HEK293 (cell line): Measurements from ENCODE around the gene OVOL3.
"Not testable (repeated sequence)": the region's sequence is repeated elsewhere in the genome, so short reads cannot be mapped to it uniquely, and the experiment has no call there.

Source experiments
- CTCF ChIA-PET: fragments of 350-600 bp; formaldehyde crosslinking; extraction: SDS; loops from one replicate; lab custom pipeline; 2021; ENCODE audit warnings: antibody characterized with exemption; lab: Yijun Ruan, JAX
- POLR2A ChIA-PET: fragments of 300-600 bp; formaldehyde crosslinking; extraction: SDS; loops from one replicate; lab custom pipeline; 2020; ENCODE audit warnings: antibody characterized with exemption, inconsistent platforms; lab: Yijun Ruan, JAX
- H3K27ac ChIP-seq: fragments of 200-500 bp; sonication (Bioruptor generic); 2 replicates; pipeline ENCODE4 v1.5.1; 2014; ENCODE audit warnings: low read depth, low read length, control low read depth, inconsistent platforms; ENCODE audit errors: extremely low read depth
- H3K36me3 ChIP-seq, 2 experiments: fragments of 200-500 bp in 1 of 2; sonication (Bioruptor generic) in 1 of 2; 1 replicate in 1 of 2; 2 replicates in 1 of 2; pipeline ENCODE4 v1.5.1; 2014 to 2017; ENCODE audit warnings: inconsistent platforms in 2 of 2, low read length in 2 of 2; ENCODE audit not compliant: control insufficient read depth in 2 of 2, insufficient read depth in 1 of 2
- H3K4me1 ChIP-seq: fragments of 200-500 bp; sonication (Bioruptor generic); 2 replicates; pipeline ENCODE4 v1.5.1; 2014; ENCODE audit warnings: mild to moderate bottlenecking, low read length, inconsistent platforms; ENCODE audit not compliant: control insufficient read depth, insufficient read depth
- H3K4me3 ChIP-seq: 2 replicates; pipeline ENCODE4 v1.5.1; 2011; ENCODE audit warnings: low read depth, mild to moderate bottlenecking, control low read depth, low read length, moderate library complexity
- H3K9me3 ChIP-seq: fragments of 200-500 bp; sonication (Bioruptor generic); 2 replicates; pipeline ENCODE4 v1.5.1; 2014; ENCODE audit warnings: low read depth, low read length, inconsistent platforms; ENCODE audit not compliant: control insufficient read depth, insufficient read depth
- KLF1 ChIP-seq: fragments of 450-650 bp; formaldehyde crosslinking; IDR thresholded peaks from 2 replicates; pipeline ENCODE4 v1.5.1; 2016; ENCODE audit warnings: missing biosample characterization, missing genetic modification characterization
- REST ChIP-seq: fragments of 450-650 bp; formaldehyde crosslinking; IDR thresholded peaks from 2 replicates; pipeline ENCODE4 v1.5.1; 2016; ENCODE audit warnings: missing biosample characterization, missing genetic modification characterization
- ZBTB26 ChIP-seq: fragments of 450-650 bp; formaldehyde crosslinking; optimal IDR thresholded peaks from 2 replicates; pipeline ENCODE3; 2016; ENCODE audit warnings: missing biosample characterization, mild to moderate bottlenecking, missing genetic modification characterization
- ZIC2 ChIP-seq: fragments of 450-650 bp; formaldehyde crosslinking; IDR thresholded peaks from 2 replicates; pipeline ENCODE4 v1.5.1; 2016; ENCODE audit warnings: missing biosample characterization, missing genetic modification characterization
- ZNF121 ChIP-seq: fragments of 450-650 bp; formaldehyde crosslinking; IDR thresholded peaks from 2 replicates; pipeline ENCODE4 v1.5.1; 2016; ENCODE audit warnings: missing biosample characterization, missing genetic modification characterization
- ZNF280D ChIP-seq: fragments of 450-650 bp; formaldehyde crosslinking; IDR thresholded peaks from 2 replicates; pipeline ENCODE4 v1.5.1; 2016; ENCODE audit warnings: missing biosample characterization, missing genetic modification characterization
- ZNF521 ChIP-seq: fragments of 450-650 bp; formaldehyde crosslinking; IDR thresholded peaks from 2 replicates; pipeline ENCODE4 v1.5.1; 2017; ENCODE audit warnings: missing biosample characterization, mild to moderate bottlenecking, missing genetic modification characterization

OVOL3 gene

DNA sequence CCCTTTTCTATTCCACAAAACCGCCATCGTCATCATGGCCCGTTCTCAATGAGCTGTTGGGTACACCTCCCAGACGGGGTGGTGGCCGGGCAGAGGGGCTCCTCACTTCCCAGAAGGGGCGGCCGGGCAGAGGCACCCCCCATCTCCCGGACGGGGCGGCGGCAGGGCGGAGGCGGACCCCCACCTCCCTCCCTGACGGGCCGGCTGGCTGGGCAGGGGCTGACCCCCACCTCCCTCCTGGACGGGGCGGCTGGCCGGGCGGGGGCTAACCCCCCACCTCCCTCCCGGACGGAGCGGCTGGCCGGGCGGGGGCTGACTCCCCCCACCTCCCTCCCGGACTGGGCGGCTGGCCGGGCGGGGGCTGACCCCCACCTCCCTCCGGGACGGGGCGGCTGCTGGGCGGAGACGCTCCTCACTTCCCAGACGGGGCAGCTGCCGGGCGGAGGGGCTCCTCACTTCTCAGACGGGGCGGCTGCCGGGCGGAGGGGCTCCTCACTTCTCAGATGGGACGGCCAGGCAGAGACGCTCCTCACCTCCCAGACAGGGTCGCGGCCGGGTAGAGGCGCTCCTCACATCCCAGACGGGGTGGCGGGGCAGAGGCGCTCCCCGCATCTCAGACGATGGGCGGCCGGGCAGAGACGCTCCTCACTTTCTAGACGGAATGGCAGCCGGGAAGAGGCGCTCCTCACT lies 42.0 kb upstream of the OVOL3 start:
- CTCF ChIA-PET, result interaction anchor here (1.2 kb wide), 1 partner anchor 42 kb away, joined by 3 read pairs; the partner anchor contains the start of gene OVOL3
- POLR2A ChIA-PET, result interaction anchor here (4.4 kb wide), 1 partner anchor 14 kb away, joined by 41 read pairs; the partner anchor contains the start of genes THAP8 and WDR62
- Histone ChIP-seq H3K27ac (peak overlapping the region; percentile 90; the same call in 1 of the 2 replicates), H3K36me3 (peaks cover 75 to 79% of the 10 kb centered on the region in 2 experiments), H3K4me1 (peaks cover 31% of the 10 kb centered on the region)
- H3K9me3 ChIP-seq, H3K4me3 ChIP-seq: not testable (repeated sequence)
- TF ChIP-seq ZBTB26 (tag by site-specific recombination), result peak; percentile 2
- TF ChIP-seq KLF1, result peak; percentile 87

- H3K36me3 ChIP-seq, result peaks cover 75 to 77% of the 10 kb centered on the region in 2 experiments
- TF ChIP-seq ZIC2 (tag by site-specific recombination) (peak; percentile 53), ZNF280D (tag by site-specific recombination) (no peak)
- H3K27ac ChIP-seq, result peak overlapping the region; percentile 90; the same call in 1 of the 2 replicates
- ChIA-PET CTCF (interaction anchor here (0.6 to 4.2 kb wide), 6 partner anchors 8 to 150 kb away, joined by 3 to 42 read pairs (median 6); no protein-coding TSS in a partner anchor), POLR2A (interaction anchor here (0.9 to 4.4 kb wide), 3 partner anchors 11 to 43 kb away, joined by 3 to 41 read pairs (median 18); partner anchors contain the start of genes POLR2I, TBCB, THAP8 and WDR62)
- no peaks in the 10 kb centered on the region for H3K9me3 ChIP-seq
- H3K4me1 ChIP-seq, result peaks cover 31% of the 10 kb centered on the region
- H3K4me3 ChIP-seq, result no peak overlapping the region
These were observed 38.9 kb upstream of the OVOL3 start for GRCh38 chr19:36072081-36072480.

GRCh38 chr19:36073121-36073876 lies 37.6 kb upstream of the OVOL3 start:
- Histone ChIP-seq H3K27ac (peak overlapping the region; percentile 31; the same call in 1 of the 2 replicates), H3K4me1 (peaks cover 21% of the 10 kb centered on the region), H3K4me3 (no peak overlapping the region), H3K36me3 (peaks cover 74 to 78% of the 10 kb centered on the region in 2 experiments), H3K9me3 (no peaks in the 10 kb centered on the region)
- POLR2A ChIA-PET, result interaction anchor here (1.2 to 4.4 kb wide), 4 partner anchors 18 to 55 kb away, joined by 4 to 41 read pairs (median 4); partner anchors contain the start of genes POLR2I, TBCB, THAP8 and WDR62
- CTCF ChIA-PET, result interaction anchor here (0.7 to 4.2 kb wide), 6 partner anchors 9 to 525 kb away, joined by 3 to 42 read pairs (median 5); no protein-coding TSS in a partner anchor
- TF ChIP-seq ZNF121 (tag by site-specific recombination) (no peak), REST (tag by site-specific recombination) (peak; percentile 94), ZNF521 (tag by site-specific recombination) (no peak)
